ENCODE results near the gene FAM186B. TPM values are rescaled to one million over a fixed set of nuclear protein-coding genes. Genes with fewer than 3 reads are reported as not detected.
"Not testable (repeated sequence)": the region's sequence is repeated elsewhere in the genome, so short reads cannot be mapped to it uniquely, and the experiment has no call there.

FAM186B gene
- total RNA-seq, 1 donor from 2014 or later = 0.47 TPM

GRCh38 chr12:49615725-49616124 is 10.3 kb upstream of the FAM186B start:
- no peak for DNase-seq
- no peak for ATAC-seq
- intact Hi-C loops (cut with micrococcal nuclease) = no loop called here

- intact Hi-C loops (cut with micrococcal nuclease) = no loop called here
- DNase-seq (no peak), ATAC-seq (no peak)
Observed at GRCh38 chr12:49612210-49612609, 6.8 kb upstream of the FAM186B start.

- intact Hi-C loops (cut with micrococcal nuclease); ATAC-seq; DNase-seq: not testable (repeated sequence)
Observed at GRCh38 chr12:49610785-49611184, 5.3 kb upstream of the FAM186B start.

GRCh38 chr12:49609875-49610154 is 4.4 kb upstream of the FAM186B start:
- intact Hi-C loops (cut with micrococcal nuclease) = no loop called here
- no peak for DNase-seq
- ATAC-seq = no peak

GRCh38 chr12:49609059-49609874 is 3.8 kb upstream of the FAM186B start:
- ATAC-seq (no peak), DNase-seq (no peak)
- intact Hi-C loops (cut with micrococcal nuclease) = no loop called here

- intact Hi-C loops (cut with micrococcal nuclease) = no loop called here
- no peak for DNase-seq
- ATAC-seq = no peak
Observed at GRCh38 chr12:49604856-49605255, 583 bp downstream of the FAM186B start.

GRCh38 chr12:49603721-49604120 is 1.7 kb downstream of the FAM186B start:
- ATAC-seq (no peak), DNase-seq (no peak)
- intact Hi-C loops (cut with micrococcal nuclease) = no loop called here

GRCh38 chr12:49599961-49600360 is 5.5 kb downstream of the FAM186B start:
- ATAC-seq (no peak), DNase-seq (no peak)
- intact Hi-C loops (cut with micrococcal nuclease) = no loop called here

- DNase-seq (no peak), ATAC-seq (no peak)
- intact Hi-C loops (cut with micrococcal nuclease) = no loop called here
Observed at GRCh38 chr12:49598527-49598926, 6.9 kb downstream of the FAM186B start.

- intact Hi-C loops (cut with micrococcal nuclease) = no loop called here
- ATAC-seq (peak; percentile 70), DNase-seq (peak; percentile 80)
Observed at GRCh38 chr12:49588721-49589516, 16.5 kb downstream of the FAM186B start.

GRCh38 chr12:49588281-49588680 is 17.2 kb downstream of the FAM186B start:
- intact Hi-C loops (cut with micrococcal nuclease) = no loop called here
- no peak for ATAC-seq
- DNase-seq = no peak

- ATAC-seq (no peak), DNase-seq (no peak)
- intact Hi-C loops (cut with micrococcal nuclease) = no loop called here
Observed at GRCh38 chr12:49587174-49587908, 18.1 kb downstream of the FAM186B start.

- no peak for DNase-seq
- no peak for ATAC-seq
- intact Hi-C loops (cut with micrococcal nuclease) = no loop called here
Observed at GRCh38 chr12:49585477-49586459, 19.7 kb downstream of the FAM186B start.

GRCh38 chr12:49584591-49584990 is 20.8 kb downstream of the FAM186B start:
- DNase-seq (no peak), ATAC-seq (no peak)
- intact Hi-C loops (cut with micrococcal nuclease) = no loop called here

- peak; percentile 17 for ATAC-seq
- no peak for DNase-seq
- intact Hi-C loops (cut with micrococcal nuclease) = no loop called here
Observed at GRCh38 chr12:49583366-49584094, 21.9 kb downstream of the FAM186B start.

- ATAC-seq (peak; percentile 67), DNase-seq (peak; percentile 49)
- intact Hi-C loops (cut with micrococcal nuclease) = no loop called here
Observed at GRCh38 chr12:49582850-49583249, 22.6 kb downstream of the FAM186B start.

GRCh38 chr12:49582201-49582600 is 23.2 kb downstream of the FAM186B start:
- ATAC-seq (no peak), DNase-seq (no peak)
- intact Hi-C loops (cut with micrococcal nuclease) = no loop called here

Measured in left ventricle myocardium superior (tissue), 1 donor.